CD4-positive, alpha-beta memory T cell (primary cell): ENCODE measurements around the gene GMDS. TPM values are rescaled to one million over a fixed set of nuclear protein-coding genes. Genes with fewer than 3 reads are reported as not detected.
A peak's percentile ranks its signal among the peaks of the same experiment; 100 is the strongest.

Experiments used
- CTCF ChIA-PET: fragments of 350-600 bp; sonication (Branson Sonifier 250); formaldehyde crosslinking; loops from one replicate; lab custom pipeline; 2021; ENCODE audit warnings: inconsistent platforms; ENCODE audit not compliant: partially characterized antibody; lab: Charles Lee
- POLR2A ChIA-PET: fragments of 350-600 bp; sonication (Branson Sonifier 250); formaldehyde crosslinking; loops from one replicate; lab custom pipeline; 2021; ENCODE audit not compliant: partially characterized antibody; lab: Charles Lee
- DNase-seq, 5 donors: peaks; one replicate each; pipeline versions ENCODE4 v3.0.0 to v3.0.0-alpha.2; 2020 to 2022; ENCODE audit warnings: mixed read lengths in 1 of 5
- H3K27ac ChIP-seq: one replicate; pipeline ENCODE4 v1.7.0; 2013; ENCODE audit warnings: low read depth, low read length
- H3K27me3 ChIP-seq: 2 replicates; pipeline ENCODE4 v1.7.0; 2013; ENCODE audit warnings: mild to moderate bottlenecking, low read length, moderate library complexity; ENCODE audit not compliant: insufficient read depth
- H3K36me3 ChIP-seq: 2 replicates; pipeline ENCODE4 v1.7.0; 2013; ENCODE audit warnings: mild to moderate bottlenecking, low read length, moderate library complexity; ENCODE audit not compliant: insufficient read depth
- H3K4me1 ChIP-seq: 2 replicates; pipeline ENCODE4 v1.7.0; 2013; ENCODE audit warnings: mild to moderate bottlenecking, low read length, moderate library complexity; ENCODE audit not compliant: insufficient read depth
- H3K4me3 ChIP-seq, 2 donors: one replicate each; pipeline ENCODE4 v1.7.0; 2013; ENCODE audit warnings: low read length in 2 of 2, mild to moderate bottlenecking in 1 of 2
- H3K9me3 ChIP-seq, 2 donors: one replicate each; pipeline ENCODE4 v1.7.0; 2013; ENCODE audit warnings: low read length in 2 of 2, control low read depth in 1 of 2; ENCODE audit not compliant: control insufficient read depth in 1 of 2
- H3K27ac Mint-ChIP-seq, 7 donors: one replicate each; pipeline ENCODE4 v1.8.0; 2020 to 2021; ENCODE audit warnings: mixed read lengths in 7 of 7, mild to moderate bottlenecking in 6 of 7, inconsistent platforms in 3 of 7, moderate library complexity in 3 of 7
- H3K27me3 Mint-ChIP-seq, 2 donors: one replicate each; pipeline ENCODE4 v1.8.0; 2020 to 2021; ENCODE audit warnings: mixed read lengths in 2 of 2
- H3K36me3 Mint-ChIP-seq, 2 donors: one replicate each; pipeline ENCODE4 v1.8.0; 2020 to 2021; ENCODE audit warnings: mixed read lengths in 2 of 2, inconsistent platforms in 1 of 2, mild to moderate bottlenecking in 1 of 2
- H3K4me1 Mint-ChIP-seq, 4 donors: one replicate each; pipeline ENCODE4 v1.8.0; 2020 to 2021; ENCODE audit warnings: mixed read lengths in 4 of 4, mild to moderate bottlenecking in 1 of 4
- H3K4me3 Mint-ChIP-seq, 8 donors: one replicate each; pipeline ENCODE4 v1.8.0; 2020 to 2021; ENCODE audit warnings: mixed read lengths in 8 of 8, mild to moderate bottlenecking in 7 of 8, moderate library complexity in 6 of 8, inconsistent platforms in 3 of 8
- H3K9me3 Mint-ChIP-seq, 8 donors: one replicate each; pipeline ENCODE4 v1.8.0; 2020 to 2021; ENCODE audit warnings: mixed read lengths in 8 of 8, mild to moderate bottlenecking in 5 of 8, inconsistent platforms in 3 of 8, moderate library complexity in 1 of 8
- intact Hi-C: fragments of 100-400 bp; cut with micrococcal nuclease; formaldehyde crosslinking; loops from one replicate; pipeline ENCODE4 v1.15.1; 2023
- polyA plus RNA-seq, 2 donors: library from polyadenylated mRNA; unstranded; fragments of 300-500 nt; fragmentation: Illumina TruSeq; gene quantifications; one replicate each; pipeline ENCODE4 v1.2.3, GENCODE V29; 2021
- total RNA-seq, 2 experiments: library from RNA; stranded (reverse); gene quantifications; one replicate each; pipeline ENCODE4 v1.2.3, GENCODE V29; 2021

GMDS gene
- total and polyA plus RNA-seq, 4 experiments from 2014 or later: 12.1 to 24.0 (median 15.2) TPM

- Histone ChIP-seq H3K27me3 (no peaks in the 10 kb centered on the region), H3K27ac (no peak overlapping the region), H3K4me1 (no peaks in the 10 kb centered on the region), H3K9me3 (no peaks in the 10 kb centered on the region), H3K4me3 (no peak overlapping the region), H3K36me3 (no peaks in the 10 kb centered on the region)
- no peaks in the 10 kb centered on the region for H3K4me1 Mint-ChIP-seq
- H3K9me3 Mint-ChIP-seq: peaks cover 0 to 5% (median 0%) of the 10 kb centered on the region in 8 donors
- H3K4me3 Mint-ChIP-seq: no peak overlapping the region
- intact Hi-C loops: no loop called here
- no peak overlapping the region for H3K27ac Mint-ChIP-seq
- H3K27me3 Mint-ChIP-seq: no peaks in the 10 kb centered on the region
- CTCF ChIA-PET: no interaction called here
- POLR2A ChIA-PET: no interaction called here
- peaks cover 11 to 33% of the 10 kb centered on the region in 2 donors for H3K36me3 Mint-ChIP-seq
- DNase-seq: no peak
Observed at GRCh38 chr6:1941534-1941933, 303.9 kb downstream of the GMDS start.

DNA sequence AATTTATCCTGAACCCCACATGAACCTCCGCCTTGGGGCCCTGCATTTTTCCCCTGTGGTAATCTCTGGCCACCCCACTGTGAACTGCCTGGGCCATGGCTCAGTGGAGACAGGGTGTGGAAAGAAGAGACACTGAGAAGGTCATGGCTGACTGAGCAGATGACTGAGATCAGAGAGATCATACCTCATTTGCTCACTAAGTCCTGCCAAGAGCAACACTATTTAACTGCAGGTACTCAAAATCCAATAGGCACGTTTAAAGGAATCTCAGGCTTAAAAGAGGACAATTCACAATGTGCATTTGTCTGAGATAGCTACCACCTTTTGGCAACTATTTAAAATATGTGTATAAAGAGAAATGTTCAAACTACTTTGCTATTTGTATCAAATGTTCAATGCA, 305.0 kb downstream of the GMDS start:
- Histone ChIP-seq H3K4me3 (no peak overlapping the region), H3K27ac (no peak overlapping the region), H3K9me3 (no peaks in the 10 kb centered on the region), H3K36me3 (no peaks in the 10 kb centered on the region), H3K27me3 (no peaks in the 10 kb centered on the region), H3K4me1 (no peaks in the 10 kb centered on the region)
- Mint-ChIP-seq H3K36me3 (peaks cover 20 to 36% of the 10 kb centered on the region in 2 donors), H3K4me3 (no peak overlapping the region), H3K9me3 (peaks cover 0 to 13% (median 3%) of the 10 kb centered on the region in 8 donors), H3K4me1 (no peaks in the 10 kb centered on the region), H3K27me3 (no peaks in the 10 kb centered on the region), H3K27ac (no peak overlapping the region)
- intact Hi-C loops: no loop called here
- CTCF ChIA-PET: no interaction called here
- POLR2A ChIA-PET: no interaction called here
- DNase-seq: no peak

- H3K36me3 Mint-ChIP-seq: peaks cover 30 to 44% of the 10 kb centered on the region in 2 donors
- H3K27ac Mint-ChIP-seq: no peak overlapping the region
- H3K4me3 Mint-ChIP-seq: no peak overlapping the region
Observed at GRCh38 chr6:1933292-1933691, 312.1 kb downstream of the GMDS start.

GRCh38 chr6:1931817-1932216, 313.6 kb downstream of the GMDS start:
- Histone ChIP-seq H3K9me3 (no peaks in the 10 kb centered on the region), H3K36me3 (no peaks in the 10 kb centered on the region), H3K4me1 (no peaks in the 10 kb centered on the region), H3K4me3 (no peak overlapping the region), H3K27me3 (no peaks in the 10 kb centered on the region), H3K27ac (no peak overlapping the region)
- Mint-ChIP-seq H3K27me3 (no peaks in the 10 kb centered on the region), H3K4me1 (no peaks in the 10 kb centered on the region), H3K9me3 (peaks cover 0 to 13% (median 6%) of the 10 kb centered on the region in 8 donors), H3K36me3 (peaks cover 25 to 34% of the 10 kb centered on the region in 2 donors), H3K27ac (no peak overlapping the region), H3K4me3 (no peak overlapping the region)
- POLR2A ChIA-PET: no interaction called here
- CTCF ChIA-PET: interaction anchor here (1.3 kb wide), 2 partner anchors 7 to 703 kb away, joined by 3 to 4 read pairs; no protein-coding TSS in a partner anchor
- intact Hi-C loops: no loop called here
- DNase-seq: no peak

More at GRCh38 chr6:1933292-1933691, 312.1 kb downstream of the GMDS start:
- DNase-seq: no peak
- POLR2A ChIA-PET: no interaction called here
- CTCF ChIA-PET: interaction anchor here (1.3 kb wide), 1 partner anchor 9 kb away, joined by 3 read pairs; no protein-coding TSS in a partner anchor
- Histone ChIP-seq H3K36me3 (no peaks in the 10 kb centered on the region), H3K9me3 (no peaks in the 10 kb centered on the region), H3K27me3 (no peaks in the 10 kb centered on the region), H3K4me1 (no peaks in the 10 kb centered on the region), H3K4me3 (no peak overlapping the region), H3K27ac (no peak overlapping the region)
- Mint-ChIP-seq H3K27me3 (no peaks in the 10 kb centered on the region), H3K9me3 (peaks cover 0 to 16% (median 6%) of the 10 kb centered on the region in 8 donors), H3K4me1 (no peaks in the 10 kb centered on the region)
- intact Hi-C loops: no loop called here

DNA sequence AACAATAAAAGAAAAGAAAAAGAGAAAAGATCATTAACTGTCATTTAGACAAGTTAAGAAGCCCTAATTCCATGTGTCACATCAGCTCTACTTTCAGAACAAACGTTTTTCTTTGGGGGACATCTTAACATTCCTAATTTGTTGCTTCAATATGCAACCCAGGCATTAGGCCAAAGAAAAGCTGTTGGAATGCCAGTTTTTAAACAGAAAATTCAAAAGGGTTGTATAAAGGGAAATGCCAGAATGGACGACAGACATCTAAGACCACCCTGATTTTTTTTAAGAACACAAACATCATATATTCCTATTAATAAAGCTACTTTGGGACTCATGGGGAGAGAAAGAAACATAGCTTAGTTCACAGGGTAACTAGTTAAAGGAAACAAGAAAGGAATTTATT, 315.0 kb downstream of the GMDS start:
- H3K4me3 Mint-ChIP-seq: no peak overlapping the region
- DNase-seq: no peak
- Histone ChIP-seq H3K36me3 (no peaks in the 10 kb centered on the region), H3K4me3 (no peak overlapping the region), H3K27ac (no peak overlapping the region), H3K27me3 (no peaks in the 10 kb centered on the region), H3K4me1 (no peaks in the 10 kb centered on the region), H3K9me3 (no peaks in the 10 kb centered on the region)
- ChIA-PET CTCF (no interaction called here), POLR2A (no interaction called here)
- no peak overlapping the region for H3K27ac Mint-ChIP-seq
- H3K9me3 Mint-ChIP-seq: peaks cover 0 to 8% (median 4%) of the 10 kb centered on the region in 8 donors
- H3K4me1 Mint-ChIP-seq: no peaks in the 10 kb centered on the region
- peaks cover 18 to 32% of the 10 kb centered on the region in 2 donors for H3K36me3 Mint-ChIP-seq
- H3K27me3 Mint-ChIP-seq: no peaks in the 10 kb centered on the region
- intact Hi-C loops: no loop called here

DNA sequence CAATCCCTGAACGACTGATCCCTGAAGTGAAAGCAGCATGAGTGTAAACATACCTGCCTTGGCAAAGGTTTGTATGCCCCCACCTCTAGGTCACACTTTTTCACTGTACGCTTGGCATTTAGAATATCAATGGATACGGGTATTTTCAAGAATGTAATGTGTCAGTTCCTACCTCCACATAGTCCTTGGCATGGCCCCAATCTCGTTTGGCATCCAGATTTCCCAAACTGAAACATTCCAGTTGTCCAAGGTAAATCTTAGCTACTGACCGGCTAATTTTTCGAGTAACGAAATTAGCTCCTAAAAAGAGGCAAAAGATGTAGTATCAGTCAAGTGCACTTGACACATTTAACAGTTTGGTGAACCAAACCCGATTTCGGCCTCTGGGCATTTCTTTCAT, 315.5 kb downstream of the GMDS start:
- intact Hi-C loops: no loop called here
- POLR2A ChIA-PET: no interaction called here

DNA sequence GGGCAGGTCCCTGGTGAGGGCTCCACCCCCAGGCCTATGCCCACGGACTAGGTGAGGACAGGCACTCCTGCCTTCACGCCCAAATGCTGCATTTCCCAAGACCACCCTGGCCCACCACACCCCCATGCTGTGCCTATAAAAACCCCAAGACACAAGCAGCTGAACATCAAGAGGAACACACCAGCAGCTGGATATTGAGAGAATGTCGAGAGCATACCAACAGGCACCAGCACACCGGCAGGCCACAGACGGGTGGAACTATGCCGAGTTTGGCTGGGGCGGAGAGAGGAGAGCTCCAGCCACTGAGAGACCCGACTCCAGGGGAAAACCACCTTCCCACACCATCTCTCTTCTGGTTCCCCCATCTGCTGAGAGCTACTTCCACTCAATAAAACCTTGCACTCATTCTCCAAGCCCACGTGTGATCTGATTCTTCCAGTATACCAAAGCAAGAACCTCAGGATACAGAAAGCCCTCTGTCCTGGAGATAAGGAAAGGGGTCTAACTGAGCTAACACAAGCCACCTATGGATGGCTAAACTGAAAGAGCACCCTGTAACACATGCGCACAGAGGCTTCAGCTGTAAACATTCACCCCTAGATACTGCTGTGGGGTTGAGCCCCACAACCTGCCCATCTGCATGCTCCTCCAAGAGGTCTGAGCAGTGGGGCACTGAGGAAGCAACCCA, 319.5 kb downstream of the GMDS start:
- Histone ChIP-seq H3K27me3 (no peaks in the 10 kb centered on the region), H3K4me3 (no peak overlapping the region), H3K27ac (no peak overlapping the region), H3K36me3 (no peaks in the 10 kb centered on the region), H3K4me1 (no peaks in the 10 kb centered on the region), H3K9me3 (no peaks in the 10 kb centered on the region)
- Mint-ChIP-seq H3K27ac (peak overlapping the region in 1 of 7 donors; percentile 10), H3K9me3 (peaks cover 0 to 2% (median 0%) of the 10 kb centered on the region in 8 donors), H3K4me3 (no peak overlapping the region), H3K27me3 (no peaks in the 10 kb centered on the region), H3K4me1 (no peaks in the 10 kb centered on the region), H3K36me3 (peaks cover 17 to 20% of the 10 kb centered on the region in 2 donors)
- DNase-seq: no peak
- intact Hi-C loops: no loop called here
- POLR2A ChIA-PET: no interaction called here
- CTCF ChIA-PET: no interaction called here

More for the DNA sequence above, 315.5 kb downstream of the GMDS start:
- no peak overlapping the region for H3K27ac Mint-ChIP-seq
- H3K27me3 Mint-ChIP-seq: no peaks in the 10 kb centered on the region
- H3K36me3 Mint-ChIP-seq: peaks cover 18 to 32% of the 10 kb centered on the region in 2 donors
- Histone ChIP-seq H3K27me3 (no peaks in the 10 kb centered on the region), H3K27ac (no peak overlapping the region), H3K4me1 (no peaks in the 10 kb centered on the region), H3K4me3 (no peak overlapping the region), H3K36me3 (no peaks in the 10 kb centered on the region), H3K9me3 (no peaks in the 10 kb centered on the region)
- peaks cover 0 to 8% (median 3%) of the 10 kb centered on the region in 8 donors for H3K9me3 Mint-ChIP-seq
- CTCF ChIA-PET: no interaction called here
- no peak overlapping the region for H3K4me3 Mint-ChIP-seq
- no peak for DNase-seq
- no peaks in the 10 kb centered on the region for H3K4me1 Mint-ChIP-seq
